K562 (cell line): Measurements from ENCODE around the gene CSRNP3. TPM values are rescaled to one million over a fixed set of nuclear protein-coding genes. Genes with fewer than 3 reads are reported as not detected.

Experiments
- ATAC-seq: fragments of 200-7000 bp; cut with Tn5 transposase; 3 replicates; pipeline ENCODE4 v1.9.1; 2020; ENCODE audit warnings: moderate library complexity
- BruUV-seq: library from RNA; stranded (reverse); fragments of 400-500 nt; replicated peaks from 2 replicates; lab custom pipeline; 2021; lab: Mats Ljungman, UMichigan
- CTCF ChIA-PET: fragments of 300-600 bp; formaldehyde crosslinking; extraction: SDS; loops from one replicate; lab custom pipeline; 2021; ENCODE audit warnings: low intra/inter-chr PET ratio; lab: Yijun Ruan, JAX
- POLR2A ChIA-PET: fragments of 300-600, 350-650 bp; sonication (Branson Sonifier 250); formaldehyde crosslinking; extraction: SDS; loops from one replicate; lab custom pipeline; 2021; ENCODE audit warnings: antibody characterized with exemption, inconsistent platforms; lab: Yijun Ruan, JAX
- DNase-seq, 4 experiments: peaks; one replicate each; pipeline versions ENCODE4 v3.0.0 to v3.0.0-alpha.2; 2011 to 2018; ENCODE audit warnings: low spot score in 3 of 4, mixed read lengths in 3 of 4; ENCODE audit errors: extremely low read depth in 1 of 4
- FAIRE-seq: peaks from 2 replicates; lab custom pipeline; 2011; peaks lifted over from hg19 to GRCh38; lab: Jason Lieb, UNC
- H2AFZ ChIP-seq: 2 replicates; pipeline ENCODE4 v1.6.0; 2011; ENCODE audit warnings: low read depth, low read length, control low read depth, inconsistent platforms
- H3K27ac ChIP-seq: fragments of 200-600 bp; 3 replicates; pipeline ENCODE4 v1.8.0; 2011; ENCODE audit warnings: low read depth, mild to moderate bottlenecking, control low read depth, inconsistent platforms, low read length, moderate library complexity, mixed read lengths; ENCODE audit errors: extremely low read depth
- H3K27me3 ChIP-seq, 2 experiments: fragments of 300-600 bp in 1 of 2; 2 replicates in 1 of 2; 3 replicates in 1 of 2; pipeline versions ENCODE4 v1.6.0 to v1.8.0; 2011; ENCODE audit warnings: inconsistent platforms in 2 of 2, low read length in 2 of 2, mild to moderate bottlenecking in 1 of 2, mixed read lengths in 1 of 2, moderate library complexity in 1 of 2; ENCODE audit not compliant: control insufficient read depth in 2 of 2, insufficient read depth in 2 of 2
- H3K36me3 ChIP-seq: fragments of 300-600 bp; 3 replicates; pipeline ENCODE4 v1.8.0; 2011; ENCODE audit warnings: mild to moderate bottlenecking, low read length, inconsistent platforms; ENCODE audit not compliant: control insufficient read depth, insufficient read depth
- H3K4me1 ChIP-seq, 2 experiments: fragments of 200-600 bp in 1 of 2; replicated peaks in 1 of 2; 2 replicates in 1 of 2; 3 replicates in 1 of 2; pipeline versions ENCODE4 v1.5.1 to v1.8.0; 2011; ENCODE audit warnings: inconsistent platforms in 2 of 2, low read length in 2 of 2, mild to moderate bottlenecking in 1 of 2, mixed read lengths in 1 of 2, moderate library complexity in 1 of 2; ENCODE audit not compliant: control insufficient read depth in 2 of 2, insufficient read depth in 2 of 2
- H3K4me2 ChIP-seq: 2 replicates; pipeline ENCODE4 v1.6.1; 2011; ENCODE audit warnings: low read length, control low read depth, inconsistent platforms, mixed read lengths; ENCODE audit not compliant: insufficient read depth
- H3K4me3 ChIP-seq: fragments of 200-600 bp; sonication (generic), shearing (Covaris generic); 2 replicates; pipeline ENCODE4 v1.5.1; 2016; ENCODE audit warnings: control low read depth, inconsistent platforms
- H3K79me2 ChIP-seq: fragments of 200-600 bp; 3 replicates; pipeline ENCODE4 v1.8.0; 2011; ENCODE audit warnings: low read length, inconsistent platforms; ENCODE audit not compliant: control insufficient read depth, insufficient read depth
- H3K9ac ChIP-seq, 2 experiments: 2 replicates each; pipeline versions ENCODE4 v1.6.0 to v1.6.1; 2011; ENCODE audit warnings: low read depth in 2 of 2, low read length in 2 of 2, control low read depth in 1 of 2, inconsistent platforms in 1 of 2, mild to moderate bottlenecking in 1 of 2, mixed read lengths in 1 of 2; ENCODE audit not compliant: insufficient read depth in 1 of 2
- H3K9me1 ChIP-seq: one replicate; pipeline ENCODE4 v1.6.0; 2011; ENCODE audit warnings: inconsistent platforms, mild to moderate bottlenecking, low read length, moderate library complexity; ENCODE audit not compliant: control insufficient read depth, insufficient read depth
- H3K9me3 ChIP-seq: replicated peaks from 2 replicates; pipeline ENCODE4 v1.5.1; 2011; ENCODE audit warnings: low read depth, low read length, inconsistent platforms; ENCODE audit not compliant: control insufficient read depth, insufficient read depth
- H4K20me1 ChIP-seq: replicated peaks from 2 replicates; pipeline ENCODE4 v1.6.1; 2011; ENCODE audit warnings: low read length, inconsistent platforms, mixed read lengths; ENCODE audit not compliant: control insufficient read depth, insufficient read depth
- ARID1B ChIP-seq: fragments of 450-650 bp; IDR thresholded peaks from 2 replicates; pipeline ENCODE4 v1.6.1; 2016; ENCODE audit warnings: antibody characterized with exemption, mild to moderate bottlenecking, inconsistent platforms
- C11orf30 ChIP-seq: fragments of 450-650 bp; IDR thresholded peaks from 2 replicates; pipeline ENCODE4 v1.6.1; 2016; ENCODE audit warnings: low read depth, mild to moderate bottlenecking
- CBX8 ChIP-seq: fragments of 200-600 bp; sonication (generic); IDR thresholded peaks from 2 replicates; pipeline ENCODE4 v1.6.1; 2012; ENCODE audit warnings: borderline replicate concordance, mixed run types, low read depth, mild to moderate bottlenecking, moderate library complexity, mixed read lengths, low read length, control low read depth, inconsistent platforms; ENCODE audit not compliant: poor library complexity, severe bottlenecking; ENCODE audit errors: extremely low read depth
- CXXC5 ChIP-seq: fragments of 250-450 bp; sonication (Bioruptor Pico); IDR thresholded peaks from 2 replicates; pipeline ENCODE4 v1.8.0; 2022; ENCODE audit warnings: inconsistent platforms, mild to moderate bottlenecking, moderate library complexity
- FOXK1 ChIP-seq: sonication (generic); formaldehyde crosslinking; IDR thresholded peaks from 2 replicates; pipeline ENCODE4 v1.8.0; 2022; ENCODE audit warnings: missing genetic modification reagents, mild to moderate bottlenecking, borderline replicate concordance
- GTF2F1 ChIP-seq: IDR thresholded peaks from 2 replicates; pipeline ENCODE4 v1.6.1; 2011; ENCODE audit warnings: low read depth, low read length, improper control_type of control experiment
- HEY1 ChIP-seq: fragments of 250-450 bp; sonication (Bioruptor Pico); IDR thresholded peaks from 2 replicates; pipeline ENCODE4 v1.5.0; 2020; ENCODE audit warnings: mild to moderate bottlenecking, moderate library complexity, borderline replicate concordance
- KDM2B ChIP-seq: fragments of 250-450 bp; sonication (Bioruptor Pico); IDR thresholded peaks from 2 replicates; pipeline ENCODE4 v1.8.0; 2021; ENCODE audit warnings: mild to moderate bottlenecking, moderate library complexity
- KLF16 ChIP-seq: IDR thresholded peaks from 2 replicates; pipeline ENCODE4 v1.6.1; 2016; ENCODE audit warnings: antibody characterized with exemption
- NFYB ChIP-seq: IDR thresholded peaks from 2 replicates; pipeline ENCODE4 v1.6.1; 2011; ENCODE audit warnings: mild to moderate bottlenecking, moderate library complexity; ENCODE audit not compliant: insufficient read length; ENCODE audit errors: extremely low read depth
- NR4A1 ChIP-seq, 2 experiments: fragments of 250-450 bp in 1 of 2; fragments of 450-650 bp in 1 of 2; sonication (Bioruptor Pico) in 1 of 2; IDR thresholded peaks; 2 replicates each; pipeline versions ENCODE4 v1.4.0 to v1.6.1; 2016 to 2020; ENCODE audit warnings: mild to moderate bottlenecking in 2 of 2, missing compliant biosample characterization in 1 of 2, missing genetic modification characterization in 1 of 2, moderate library complexity in 1 of 2
- RBM34 ChIP-seq: fragments of 200-400 bp; formaldehyde crosslinking; IDR thresholded peaks from 2 replicates; pipeline ENCODE4 v1.6.1; 2018; ENCODE audit warnings: low read length, borderline replicate concordance; ENCODE audit not compliant: insufficient read depth
- RFX5 ChIP-seq: IDR thresholded peaks from 2 replicates; pipeline ENCODE4 v1.6.1; 2011; ENCODE audit warnings: low read depth, mild to moderate bottlenecking, improper control_type of control experiment, low read length
- RFX7 ChIP-seq: fragments of 250-450 bp; sonication (Bioruptor Pico); IDR thresholded peaks from 2 replicates; pipeline ENCODE4 v1.5.1; 2021; ENCODE audit warnings: mild to moderate bottlenecking
- SMARCA5 ChIP-seq: fragments of 450-650 bp; IDR thresholded peaks from 2 replicates; pipeline ENCODE4 v1.6.1; 2016
- YY1 ChIP-seq, 3 experiments: IDR thresholded peaks; 2 replicates each; pipeline ENCODE4 v1.6.1; 2011; ENCODE audit warnings: low read length in 2 of 3, mild to moderate bottlenecking in 2 of 3, moderate library complexity in 2 of 3, borderline replicate concordance in 1 of 3, control low read depth in 1 of 3, low read depth in 1 of 3; ENCODE audit not compliant: insufficient read depth in 3 of 3, insufficient replicate concordance in 2 of 3, control insufficient read depth in 1 of 3, insufficient read length in 1 of 3; ENCODE audit errors: extremely low read depth in 1 of 3
- ZNF174 ChIP-seq: fragments of 250-450 bp; sonication (Bioruptor Pico); IDR thresholded peaks from 2 replicates; pipeline ENCODE4 v1.4.0; 2020; ENCODE audit warnings: mild to moderate bottlenecking
- WGBS: fragments of 100-300 bp; shearing (Covaris generic); methylation state at CpG from one replicate; pipeline ENCODE4 v1.1.6; 2016; ENCODE audit warnings: low coverage, mixed read lengths; ENCODE audit not compliant: insufficient coverage; ENCODE audit errors: missing lambda C conversion rate; 5-methylcytosine and 5-hydroxymethylcytosine counted together
- in situ Hi-C: fragments of 300-500 bp; cut with MboI; formaldehyde crosslinking; loops from 4 replicates; pipeline ENCODE4 v1.15.0; 2018; ENCODE audit warnings: inconsistent platforms, mixed read lengths
- intact Hi-C: fragments of 100-400 bp; cut with micrococcal nuclease; formaldehyde crosslinking; loops from 2 replicates; pipeline ENCODE4 v1.14.2; 2022
- polyA plus RNA-seq, 8 experiments: library from polyadenylated mRNA; depleted of rRNA in 4 of 8; stranded (reverse) in 5 of 8; unstranded in 3 of 8; fragments of >200 nt; fragmentation: Nextera tagmentation in 2 of 8; fragmentation: Illumina TruSeq in 1 of 8; extraction: Ambion mirVana in 2 of 8; extraction: Trizol in 1 of 8; gene quantifications; 2 replicates each; pipeline versions ENCODE4 v1.2.1 to v1.2.3, GENCODE V29; 2011 to 2014; ENCODE audit warnings: inconsistent platforms in 1 of 8, missing spikeins in 1 of 8
- total RNA-seq, 7 experiments: library from RNA; depleted of rRNA in 6 of 7; stranded (reverse); fragments of >200 nt in 6 of 7; fragmentation: Illumina TruSeq in 2 of 7; extraction: Trizol in 2 of 7; gene quantifications; 2 replicates each; pipeline versions ENCODE4 v1.2.1 to v1.2.3, GENCODE V29; 2011 to 2021; ENCODE audit warnings: low replicate concordance in 1 of 7
- TF ChIP-seq, protein P1 (sequence below), 2 experiments: fragments of 450-650 bp in 1 of 2; IDR thresholded peaks; 2 replicates each; pipeline ENCODE4 v1.6.1; 2011 to 2017; ENCODE audit warnings: low read depth in 2 of 2, antibody characterized with exemption in 1 of 2, borderline replicate concordance in 1 of 2, low read length in 1 of 2, mild to moderate bottlenecking in 1 of 2, mixed read lengths in 1 of 2; ENCODE audit not compliant: control insufficient read depth in 1 of 2

The CSRNP3 gene
- total and polyA plus RNA-seq, 9 of the 15 experiments (the other 6 are each of a cell fraction or from before 2014, with no cell fraction given), result not detected

DNA sequence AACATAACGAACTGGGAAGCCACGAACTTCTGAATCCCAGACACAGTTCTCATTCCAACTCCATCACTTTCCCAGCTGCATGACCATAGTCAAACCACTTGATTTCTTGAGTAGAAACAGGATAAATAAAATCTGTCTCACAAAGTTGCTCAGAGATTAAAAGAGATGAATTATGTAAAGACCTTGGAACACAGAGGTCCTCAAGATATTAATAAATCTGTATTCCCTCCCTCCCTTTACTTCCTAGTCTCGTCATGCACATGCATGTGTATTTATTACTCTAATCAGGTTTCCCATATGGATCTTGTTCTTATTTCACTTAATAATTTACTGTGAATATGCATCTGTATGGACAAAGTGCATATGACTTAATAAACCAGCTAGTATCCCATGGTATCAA lies 21.1 kb upstream of the CSRNP3 start (continued):
- TF ChIP-seq, protein P1, sequence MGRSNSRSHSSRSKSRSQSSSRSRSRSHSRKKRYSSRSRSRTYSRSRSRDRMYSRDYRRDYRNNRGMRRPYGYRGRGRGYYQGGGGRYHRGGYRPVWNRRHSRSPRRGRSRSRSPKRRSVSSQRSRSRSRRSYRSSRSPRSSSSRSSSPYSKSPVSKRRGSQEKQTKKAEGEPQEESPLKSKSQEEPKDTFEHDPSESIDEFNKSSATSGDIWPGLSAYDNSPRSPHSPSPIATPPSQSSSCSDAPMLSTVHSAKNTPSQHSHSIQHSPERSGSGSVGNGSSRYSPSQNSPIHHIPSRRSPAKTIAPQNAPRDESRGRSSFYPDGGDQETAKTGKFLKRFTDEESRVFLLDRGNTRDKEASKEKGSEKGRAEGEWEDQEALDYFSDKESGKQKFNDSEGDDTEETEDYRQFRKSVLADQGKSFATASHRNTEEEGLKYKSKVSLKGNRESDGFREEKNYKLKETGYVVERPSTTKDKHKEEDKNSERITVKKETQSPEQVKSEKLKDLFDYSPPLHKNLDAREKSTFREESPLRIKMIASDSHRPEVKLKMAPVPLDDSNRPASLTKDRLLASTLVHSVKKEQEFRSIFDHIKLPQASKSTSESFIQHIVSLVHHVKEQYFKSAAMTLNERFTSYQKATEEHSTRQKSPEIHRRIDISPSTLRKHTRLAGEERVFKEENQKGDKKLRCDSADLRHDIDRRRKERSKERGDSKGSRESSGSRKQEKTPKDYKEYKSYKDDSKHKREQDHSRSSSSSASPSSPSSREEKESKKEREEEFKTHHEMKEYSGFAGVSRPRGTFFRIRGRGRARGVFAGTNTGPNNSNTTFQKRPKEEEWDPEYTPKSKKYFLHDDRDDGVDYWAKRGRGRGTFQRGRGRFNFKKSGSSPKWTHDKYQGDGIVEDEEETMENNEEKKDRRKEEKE (IDR thresholded peaks at IDR 0.05; ENCODE audit: borderline replicate concordance in 1 of 2, control insufficient read depth in 1 of 2, low read depth in 2 of 2, low read length in 1 of 2), result no peak
- TF ChIP-seq ZNF174 (CRISPR knock-in tag), result no peak
- TF ChIP-seq RFX5, result no peak
- TF ChIP-seq CXXC5 (CRISPR knock-in tag), result no peak

DNA sequence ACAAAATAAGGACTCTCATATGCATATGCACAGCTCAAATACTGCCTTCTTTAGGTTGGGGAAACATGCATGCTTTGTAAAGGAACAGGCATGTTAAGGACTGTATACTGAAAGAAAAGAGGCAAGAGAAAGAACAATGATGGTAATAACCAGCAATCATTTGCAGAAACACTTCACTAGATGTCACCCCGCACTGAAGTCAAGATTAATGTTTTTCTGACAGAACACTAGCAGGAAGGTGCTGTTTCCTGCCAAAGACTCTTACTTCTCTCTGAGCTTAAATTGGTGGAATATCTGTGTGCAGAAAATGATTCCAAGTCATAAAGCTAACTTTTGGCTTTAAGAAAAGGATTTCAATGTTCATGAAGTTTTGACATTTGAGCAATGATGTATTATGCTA lies 19.3 kb upstream of the CSRNP3 start:
- intact Hi-C loops, result no loop called here
- CTCF ChIA-PET, result no interaction called here
- WGBS, result 12% methylated on average over 1 of the region's 1 CpG
- no peak for TF ChIP-seq C11orf30
- TF ChIP-seq ARID1B, result no peak
- no peak for TF ChIP-seq FOXK1 (CRISPR knock-in tag)
- TF ChIP-seq KLF16, result no peak
- TF ChIP-seq SMARCA5, result no peak
- no peak for TF ChIP-seq GTF2F1
- TF ChIP-seq CBX8, result no peak
- no peak for TF ChIP-seq NR4A1 (CRISPR knock-in tag; IDR thresholded peaks at IDR 0.05)
- TF ChIP-seq NR4A1 (tag; IDR thresholded peaks at IDR 0.05), result no peak
- TF ChIP-seq RFX7 (CRISPR knock-in tag), result no peak
- no peak for TF ChIP-seq NFYB
- no peak for TF ChIP-seq KDM2B (CRISPR knock-in tag)
- no peak for TF ChIP-seq RBM34
- TF ChIP-seq HEY1 (CRISPR knock-in tag), result no peak
- TF ChIP-seq YY1 (IDR thresholded peaks at IDR 0.05; ENCODE audit: borderline replicate concordance in 1 of 3, control insufficient read depth in 1 of 3, extremely low read depth in 1 of 3, insufficient read depth in 3 of 3, insufficient read length in 1 of 3, insufficient replicate concordance in 2 of 3, low read depth in 1 of 3, low read length in 2 of 3), result no peak

More for the DNA sequence above, 19.3 kb upstream of the CSRNP3 start:
- H3K9me1 ChIP-seq, result no peaks in the 10 kb centered on the region
- no peak overlapping the region for H2AFZ ChIP-seq
- H3K4me2 ChIP-seq, result no peak overlapping the region
- POLR2A ChIA-PET, result no interaction called here
- ATAC-seq, result no peak
- no peaks in the 10 kb centered on the region for H3K9me3 ChIP-seq
- H3K27ac ChIP-seq, result no peak overlapping the region
- BruUV-seq, result no TSS peak
- no peak overlapping the region for H3K9ac ChIP-seq
- no peaks in the 10 kb centered on the region for H4K20me1 ChIP-seq
- no peak for DNase-seq
- H3K79me2 ChIP-seq, result no peaks in the 10 kb centered on the region
- FAIRE-seq, result no peak
- no peaks in the 10 kb centered on the region for H3K27me3 ChIP-seq
- H3K36me3 ChIP-seq, result no peaks in the 10 kb centered on the region
- no peaks in the 10 kb centered on the region for H3K4me1 ChIP-seq
- in situ Hi-C loops, result no loop called here
- H3K4me3 ChIP-seq, result no peak overlapping the region
